Upper lobe of left lung (tissue), 6 donors: ENCODE measurements around the gene SLC22A2. TPM values are rescaled to one million over a fixed set of nuclear protein-coding genes. Genes with fewer than 3 reads are reported as not detected.

ENCODE experiments used
- ATAC-seq, 2 donors: fragments of 200-7000 bp; cut with Tn5 transposase; one replicate each; pipeline ENCODE4 v1.9.1; 2022; ENCODE audit warnings: mild to moderate bottlenecking in 2 of 2, moderate library complexity in 2 of 2; ENCODE audit not compliant: low FRiP score in 2 of 2
- DNase-seq, 2 donors: peaks; one replicate each; pipeline ENCODE4 v3.0.0-alpha.2; 2019 to 2020
- H3K27ac ChIP-seq, 4 donors: fragments of 200-600 bp; sonication (generic); one replicate each; pipeline ENCODE4 v1.5.1; 2016 to 2019
- H3K27me3 ChIP-seq, 4 donors: fragments of 200-600 bp; sonication (generic); one replicate each; pipeline ENCODE4 v1.5.1; 2017 to 2019
- H3K36me3 ChIP-seq, 4 donors: fragments of 200-600 bp; sonication (generic); one replicate each; pipeline ENCODE4 v1.5.1; 2016 to 2019
- H3K4me1 ChIP-seq, 4 donors: fragments of 200-600 bp; sonication (generic); one replicate each; pipeline ENCODE4 v1.5.1; 2018 to 2019
- H3K4me3 ChIP-seq, 4 donors: fragments of 200-600 bp; sonication (generic); one replicate each; pipeline ENCODE4 v1.5.1; 2017 to 2019; ENCODE audit warnings: mild to moderate bottlenecking in 2 of 4, moderate library complexity in 1 of 4
- H3K9me3 ChIP-seq, 4 donors: fragments of 200-600 bp; sonication (generic); one replicate each; pipeline ENCODE4 v1.5.1; 2018 to 2019
- EP300 ChIP-seq, 4 donors: sonication (generic); formaldehyde crosslinking; IDR thresholded peaks; one replicate each; pipeline ENCODE4 v1.5.1; 2017; ENCODE audit warnings: antibody characterized with exemption in 4 of 4, control low read depth in 2 of 4
- POLR2A ChIP-seq, 4 donors: fragments of 450-650 bp; IDR thresholded peaks; one replicate each; pipeline ENCODE4 v1.5.1; 2016 to 2017; ENCODE audit warnings: antibody characterized with exemption in 4 of 4, mild to moderate bottlenecking in 2 of 4
- POLR2AphosphoS5 ChIP-seq, 2 donors: sonication (generic); formaldehyde crosslinking; IDR thresholded peaks; one replicate each; pipeline ENCODE4 v1.5.1; 2017; ENCODE audit warnings: antibody characterized with exemption in 2 of 2
- WGBS, 2 donors: methylation state at CpG; one replicate each; pipeline ENCODE4 v1.1.5; 2017 to 2018; 5-methylcytosine and 5-hydroxymethylcytosine counted together
- total RNA-seq, 6 donors: library from RNA; depleted of rRNA in 4 of 6; stranded (reverse); fragments of >200 nt in 4 of 6; gene quantifications; one replicate each; pipeline versions ENCODE4 v1.1.0 to v1.2.1, GENCODE V29; 2016 to 2021
- TF ChIP-seq, protein P1 (sequence below), 6 experiments: fragments of 450-650 bp in 4 of 6; fragments of 200-600 bp in 2 of 6; sonication (generic) in 2 of 6; IDR thresholded peaks; one replicate each; pipeline ENCODE4 v1.5.1; 2016 to 2019; ENCODE audit warnings: antibody characterized with exemption in 6 of 6
- donor health status: DM: no; HTN: no; CAD: no; lungs with moderate emphysema.
- donor health status: DM: no; HTN: yes; CAD: no; lungs with severe emphysema.

The SLC22A2 gene
- total RNA-seq, 6 donors from 2014 or later: not detected

DNA sequence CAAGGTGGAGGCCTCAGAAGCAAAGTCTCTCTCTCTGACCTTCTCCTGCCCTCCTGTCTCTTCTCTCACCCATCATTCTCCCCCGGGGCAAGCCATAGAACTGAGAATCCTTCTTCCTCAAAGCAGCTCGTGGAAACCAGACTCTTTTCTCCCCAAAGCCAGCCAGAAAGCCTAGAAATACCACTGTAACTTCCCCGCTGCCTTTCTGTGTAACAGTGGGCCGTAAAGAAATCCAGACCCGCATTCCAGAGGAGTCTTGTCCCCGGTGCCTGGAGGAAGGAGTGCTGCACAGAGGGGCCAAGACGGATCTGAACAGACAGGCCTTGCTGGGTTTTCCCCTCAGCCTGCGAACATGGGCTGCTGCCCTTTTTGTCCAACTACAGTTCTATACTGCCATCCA is 977 bp upstream of the SLC22A2 start:
- Histone ChIP-seq H3K27ac (no peak overlapping the region), H3K4me3 (no peak overlapping the region)
- 41 to 46% methylated on average over 8 of the region's 8 CpGs for WGBS, 2 donors

DNA sequence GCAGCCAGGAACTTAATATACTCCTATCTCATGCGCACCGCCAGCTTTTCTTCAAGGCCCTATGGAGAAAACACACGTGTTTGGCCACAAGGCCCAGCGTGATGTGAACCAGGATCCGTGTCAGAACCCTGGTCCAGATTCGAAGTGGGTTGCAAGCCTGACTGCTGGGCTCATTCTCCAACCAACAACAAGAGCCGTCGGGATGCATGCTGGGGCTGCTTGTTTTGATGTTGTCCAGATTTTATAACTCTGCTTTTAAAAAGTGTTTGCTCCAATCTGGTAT is 463 bp upstream of the SLC22A2 start:
- Histone ChIP-seq H3K27ac (no peak overlapping the region), H3K27me3 (no peaks in the 10 kb centered on the region)
- no peak for ATAC-seq

More for the DNA sequence above, 977 bp upstream of the SLC22A2 start:
- H3K27me3 ChIP-seq: no peaks in the 10 kb centered on the region
- ATAC-seq: no peak
- no peaks in the 10 kb centered on the region for H3K9me3 ChIP-seq
- H3K36me3 ChIP-seq: no peaks in the 10 kb centered on the region
- TF ChIP-seq EP300 (IDR thresholded peaks at IDR 0.05) (no peak), POLR2AphosphoS5 (IDR thresholded peaks at IDR 0.05) (no peak), POLR2A (IDR thresholded peaks at IDR 0.05) (no peak)
- TF ChIP-seq, protein P1, sequence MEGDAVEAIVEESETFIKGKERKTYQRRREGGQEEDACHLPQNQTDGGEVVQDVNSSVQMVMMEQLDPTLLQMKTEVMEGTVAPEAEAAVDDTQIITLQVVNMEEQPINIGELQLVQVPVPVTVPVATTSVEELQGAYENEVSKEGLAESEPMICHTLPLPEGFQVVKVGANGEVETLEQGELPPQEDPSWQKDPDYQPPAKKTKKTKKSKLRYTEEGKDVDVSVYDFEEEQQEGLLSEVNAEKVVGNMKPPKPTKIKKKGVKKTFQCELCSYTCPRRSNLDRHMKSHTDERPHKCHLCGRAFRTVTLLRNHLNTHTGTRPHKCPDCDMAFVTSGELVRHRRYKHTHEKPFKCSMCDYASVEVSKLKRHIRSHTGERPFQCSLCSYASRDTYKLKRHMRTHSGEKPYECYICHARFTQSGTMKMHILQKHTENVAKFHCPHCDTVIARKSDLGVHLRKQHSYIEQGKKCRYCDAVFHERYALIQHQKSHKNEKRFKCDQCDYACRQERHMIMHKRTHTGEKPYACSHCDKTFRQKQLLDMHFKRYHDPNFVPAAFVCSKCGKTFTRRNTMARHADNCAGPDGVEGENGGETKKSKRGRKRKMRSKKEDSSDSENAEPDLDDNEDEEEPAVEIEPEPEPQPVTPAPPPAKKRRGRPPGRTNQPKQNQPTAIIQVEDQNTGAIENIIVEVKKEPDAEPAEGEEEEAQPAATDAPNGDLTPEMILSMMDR (IDR thresholded peaks at IDR 0.05): no peak
- H3K4me1 ChIP-seq: no peaks in the 10 kb centered on the region
- DNase-seq: no peak

DNA sequence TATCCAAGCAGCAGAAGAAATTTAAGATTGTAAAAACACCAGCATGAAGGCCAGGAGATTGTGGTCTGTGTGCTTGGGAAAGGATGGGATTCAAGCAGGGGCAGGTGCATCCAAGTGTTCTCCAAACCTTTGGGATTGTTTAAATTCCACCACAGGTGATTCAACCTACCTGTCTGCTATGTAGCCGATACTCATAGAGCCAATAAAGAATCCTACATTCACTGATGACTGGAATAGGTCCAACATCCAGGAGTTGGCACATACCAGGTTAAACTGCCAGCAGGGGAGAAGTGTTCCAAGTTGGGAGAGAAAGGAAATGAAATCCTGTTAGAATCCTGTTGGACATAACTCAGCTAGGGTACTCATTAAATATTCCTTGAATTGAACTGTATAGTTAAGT is 2.2 kb downstream of the SLC22A2 start:
- no peak for DNase-seq
- no peaks in the 10 kb centered on the region for H3K27me3 ChIP-seq
- H3K27ac ChIP-seq: no peak overlapping the region
- H3K36me3 ChIP-seq: no peaks in the 10 kb centered on the region
- ATAC-seq: no peak
- no peaks in the 10 kb centered on the region for H3K4me1 ChIP-seq
- no peaks in the 10 kb centered on the region for H3K9me3 ChIP-seq
- 73 to 85% methylated on average over 1 of the region's 1 CpG for WGBS, 2 donors
- H3K4me3 ChIP-seq: no peak overlapping the region
- TF ChIP-seq EP300 (IDR thresholded peaks at IDR 0.05) (no peak), POLR2A (IDR thresholded peaks at IDR 0.05) (no peak), POLR2AphosphoS5 (IDR thresholded peaks at IDR 0.05) (no peak)
- TF ChIP-seq, protein P1 (IDR thresholded peaks at IDR 0.05): no peak

More for the DNA sequence above, 463 bp upstream of the SLC22A2 start:
- no peaks in the 10 kb centered on the region for H3K4me1 ChIP-seq
- H3K4me3 ChIP-seq: no peak overlapping the region
- H3K9me3 ChIP-seq: no peaks in the 10 kb centered on the region
- no peak for DNase-seq
- 87 to 91% methylated on average over 8 of the region's 8 CpGs for WGBS, 2 donors
- no peak for TF ChIP-seq EP300 (IDR thresholded peaks at IDR 0.05)
- TF ChIP-seq POLR2AphosphoS5 (IDR thresholded peaks at IDR 0.05): no peak
- TF ChIP-seq, protein P1 (IDR thresholded peaks at IDR 0.05): no peak
- TF ChIP-seq POLR2A (IDR thresholded peaks at IDR 0.05): no peak
- no peaks in the 10 kb centered on the region for H3K36me3 ChIP-seq

DNA sequence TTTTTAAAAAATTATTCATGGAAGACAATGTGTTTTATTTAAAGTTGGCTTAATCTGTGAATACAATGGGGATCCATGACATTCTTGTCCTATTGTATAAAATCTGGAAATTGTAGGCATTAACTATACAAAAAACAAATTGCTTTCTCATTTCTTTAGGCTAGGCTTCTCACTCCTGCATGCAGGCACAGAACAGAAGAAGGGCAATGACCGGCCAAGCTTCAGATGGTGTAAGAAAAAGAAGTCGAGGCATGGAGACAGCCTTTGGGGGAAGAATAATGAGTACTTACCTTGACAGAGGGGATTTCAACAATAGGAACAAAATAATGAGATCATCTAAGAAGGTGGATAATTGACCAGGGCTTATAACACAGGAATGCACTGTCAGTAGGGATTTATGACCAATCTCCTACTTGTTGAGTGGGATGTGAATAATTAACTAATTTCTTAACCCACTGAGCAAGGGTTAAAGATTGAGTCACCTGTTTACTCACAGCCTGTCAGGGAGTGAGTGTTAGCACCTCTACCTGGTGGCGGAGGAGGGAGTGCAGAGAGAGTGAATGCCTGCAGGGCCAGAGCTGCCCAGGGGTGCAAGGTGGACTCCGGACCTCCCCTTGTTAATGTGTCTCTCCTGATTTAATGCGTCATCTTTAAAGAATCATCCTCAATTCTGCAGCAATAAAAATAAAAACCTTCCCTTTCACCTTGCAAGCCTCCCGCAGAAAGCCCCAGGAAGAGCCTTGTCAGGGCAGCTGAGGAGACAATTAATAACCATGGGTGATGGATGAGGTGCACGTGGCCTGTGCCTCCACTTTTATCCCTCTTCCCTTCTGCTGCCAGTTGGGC is 3.9 kb downstream of the SLC22A2 start:
- H3K9me3 ChIP-seq: no peaks in the 10 kb centered on the region
- DNase-seq: no peak
- peak in 1 of 2 donors; percentile 41 for ATAC-seq
- H3K4me3 ChIP-seq: no peak overlapping the region
- no peaks in the 10 kb centered on the region for H3K4me1 ChIP-seq
- no peak overlapping the region for H3K27ac ChIP-seq
- no peaks in the 10 kb centered on the region for H3K36me3 ChIP-seq
- TF ChIP-seq, protein P1 (IDR thresholded peaks at IDR 0.05): no peak
- TF ChIP-seq POLR2AphosphoS5 (IDR thresholded peaks at IDR 0.05) (no peak), POLR2A (IDR thresholded peaks at IDR 0.05) (no peak), EP300 (IDR thresholded peaks at IDR 0.05) (no peak)
- no peaks in the 10 kb centered on the region for H3K27me3 ChIP-seq
- WGBS, 2 donors: 47 to 51% methylated on average over 7 of the region's 7 CpGs

DNA sequence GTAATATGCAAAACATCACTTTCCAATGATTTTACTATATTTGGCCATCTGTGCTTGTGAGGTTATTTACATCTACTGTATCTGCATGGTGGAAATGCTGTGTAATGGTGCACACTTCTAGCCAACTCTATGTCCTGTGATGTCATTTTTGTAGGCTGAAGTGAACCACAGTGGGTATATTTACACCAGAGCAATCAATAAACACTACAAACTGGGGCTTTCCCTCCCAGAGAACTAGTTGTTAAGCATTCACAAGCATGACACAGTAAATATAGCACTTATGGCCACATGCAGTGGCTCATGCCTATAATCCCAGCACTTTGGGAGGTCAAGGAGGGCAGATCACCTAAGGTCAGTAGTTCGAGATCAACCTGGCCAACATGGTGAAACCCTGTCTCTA is 4.9 kb downstream of the SLC22A2 start:
- Histone ChIP-seq H3K27me3 (no peaks in the 10 kb centered on the region), H3K27ac (no peak overlapping the region), H3K4me3 (no peak overlapping the region), H3K36me3 (no peaks in the 10 kb centered on the region), H3K9me3 (no peaks in the 10 kb centered on the region), H3K4me1 (no peaks in the 10 kb centered on the region)
- TF ChIP-seq POLR2AphosphoS5 (IDR thresholded peaks at IDR 0.05): no peak
- TF ChIP-seq EP300 (IDR thresholded peaks at IDR 0.05): no peak
- TF ChIP-seq, protein P1 (IDR thresholded peaks at IDR 0.05): no peak
- TF ChIP-seq POLR2A (IDR thresholded peaks at IDR 0.05): no peak
- no peak for ATAC-seq
- WGBS, 2 donors: 56 to 65% methylated on average over 1 of the region's 1 CpG
- DNase-seq: no peak
